ENCODE measurements around the gene IRAK4.

DNA sequence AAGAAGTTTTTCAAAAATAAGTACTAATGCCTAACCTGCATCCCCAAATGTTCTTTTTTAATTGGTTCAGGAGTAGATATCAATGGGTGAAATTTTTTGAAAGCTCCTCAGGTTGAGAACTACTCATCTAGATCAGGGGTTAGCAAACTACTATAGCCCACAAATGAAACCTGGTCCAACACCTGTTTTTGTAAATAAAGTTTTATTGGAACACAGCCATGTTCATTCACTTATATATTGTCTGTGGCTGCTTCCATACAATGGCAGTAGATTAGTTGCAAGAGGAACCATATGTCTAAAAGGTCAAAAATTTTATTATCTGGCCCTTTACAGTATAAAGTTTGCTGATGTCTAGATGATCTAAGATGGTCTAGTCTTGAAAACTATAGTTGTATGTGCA, 13.9 kb upstream of the IRAK4 start:
- TF ChIP-seq EP300 (IDR thresholded peaks at IDR 0.05) (no peak), POLR2A (IDR thresholded peaks at IDR 0.05) (no peak)
- TF ChIP-seq, protein P1, sequence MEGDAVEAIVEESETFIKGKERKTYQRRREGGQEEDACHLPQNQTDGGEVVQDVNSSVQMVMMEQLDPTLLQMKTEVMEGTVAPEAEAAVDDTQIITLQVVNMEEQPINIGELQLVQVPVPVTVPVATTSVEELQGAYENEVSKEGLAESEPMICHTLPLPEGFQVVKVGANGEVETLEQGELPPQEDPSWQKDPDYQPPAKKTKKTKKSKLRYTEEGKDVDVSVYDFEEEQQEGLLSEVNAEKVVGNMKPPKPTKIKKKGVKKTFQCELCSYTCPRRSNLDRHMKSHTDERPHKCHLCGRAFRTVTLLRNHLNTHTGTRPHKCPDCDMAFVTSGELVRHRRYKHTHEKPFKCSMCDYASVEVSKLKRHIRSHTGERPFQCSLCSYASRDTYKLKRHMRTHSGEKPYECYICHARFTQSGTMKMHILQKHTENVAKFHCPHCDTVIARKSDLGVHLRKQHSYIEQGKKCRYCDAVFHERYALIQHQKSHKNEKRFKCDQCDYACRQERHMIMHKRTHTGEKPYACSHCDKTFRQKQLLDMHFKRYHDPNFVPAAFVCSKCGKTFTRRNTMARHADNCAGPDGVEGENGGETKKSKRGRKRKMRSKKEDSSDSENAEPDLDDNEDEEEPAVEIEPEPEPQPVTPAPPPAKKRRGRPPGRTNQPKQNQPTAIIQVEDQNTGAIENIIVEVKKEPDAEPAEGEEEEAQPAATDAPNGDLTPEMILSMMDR (IDR thresholded peaks at IDR 0.05) = no peak
